H1 (cell line): ENCODE results near the gene RRP1B.

Experiments used
- CEBPB ChIP-seq: IDR thresholded peaks from 2 replicates; pipeline ENCODE4 v1.6.1; 2012; ENCODE audit warnings: low read depth, low read length
- CTCF ChIP-seq, 3 experiments: IDR thresholded peaks; 1 replicate in 2 of 3; 2 replicates in 1 of 3; pipeline versions ENCODE4 v1.5.1 to v1.6.1; 2011; ENCODE audit warnings: low read length in 3 of 3, mild to moderate bottlenecking in 3 of 3, inconsistent platforms in 2 of 3, low read depth in 1 of 3, moderate library complexity in 1 of 3; ENCODE audit not compliant: insufficient read depth in 1 of 3; ENCODE audit errors: control extremely low read depth in 1 of 3
- EZH2 ChIP-seq: fragments of 200-600 bp; sonication (generic); IDR thresholded peaks from 2 replicates; pipeline ENCODE4 v1.7.1; 2012; ENCODE audit warnings: low read depth, mild to moderate bottlenecking, moderate library complexity, low read length, inconsistent platforms; ENCODE audit not compliant: severe bottlenecking
- POLR2A ChIP-seq, 2 experiments: IDR thresholded peaks; 1 replicate in 1 of 2; 2 replicates in 1 of 2; pipeline ENCODE4 v1.6.1; 2011; ENCODE audit warnings: low read depth in 2 of 2, low read length in 2 of 2, mild to moderate bottlenecking in 2 of 2; ENCODE audit errors: control extremely low read depth in 1 of 2
- SP2 ChIP-seq: IDR thresholded peaks from 2 replicates; pipeline ENCODE4 v1.6.1; 2012; ENCODE audit warnings: mild to moderate bottlenecking, low read length, inconsistent platforms

GRCh38 chr21:43637530-43638158, 21.7 kb upstream of the RRP1B start:
- TF ChIP-seq POLR2A (IDR thresholded peaks at IDR 0.05; ENCODE audit: control extremely low read depth in 1 of 2, low read depth in 2 of 2, low read length in 2 of 2) (no peak), SP2 (no peak), CTCF (IDR thresholded peaks at IDR 0.05; ENCODE audit: control extremely low read depth in 1 of 3, insufficient read depth in 1 of 3, low read depth in 1 of 3, low read length in 3 of 3) (no peak), EZH2 (no peak), CEBPB (no peak)
